Hepatocyte (in vitro differentiated cells): ENCODE measurements around the gene CCDC112.

ENCODE experiments used
- EZH2 ChIP-seq: fragments of 200-600 bp; sonication (generic); IDR thresholded peaks from 2 replicates; pipeline ENCODE4 v1.6.1; 2016; ENCODE audit warnings: antibody characterized with exemption, mild to moderate bottlenecking, borderline replicate concordance
- TF ChIP-seq, protein P1 (sequence below): fragments of 200-600 bp; sonication (generic); IDR thresholded peaks from 2 replicates; pipeline ENCODE4 v1.5.1; 2016; ENCODE audit warnings: antibody characterized with exemption, mild to moderate bottlenecking; ENCODE audit not compliant: poor library complexity

DNA sequence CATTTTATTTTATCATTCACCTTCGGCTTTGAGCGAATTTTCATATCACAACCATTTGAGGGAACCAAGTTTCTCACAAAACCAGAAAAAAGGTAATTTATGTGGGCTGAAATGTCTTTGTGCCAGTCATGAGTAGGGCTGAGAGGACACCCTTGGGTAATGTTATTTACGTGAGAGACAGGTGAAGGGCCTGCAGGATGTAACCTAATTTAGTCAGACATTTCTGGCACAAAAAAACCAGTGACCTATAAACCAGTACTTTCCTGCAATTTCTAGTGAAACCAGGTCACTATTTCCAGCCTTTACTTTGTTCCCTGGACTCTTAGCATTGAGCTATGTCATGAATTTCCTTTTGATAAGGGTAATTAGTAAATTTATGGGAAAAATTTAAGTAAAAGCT lies 17.2 kb upstream of the CCDC112 start:
- TF ChIP-seq, protein P1, sequence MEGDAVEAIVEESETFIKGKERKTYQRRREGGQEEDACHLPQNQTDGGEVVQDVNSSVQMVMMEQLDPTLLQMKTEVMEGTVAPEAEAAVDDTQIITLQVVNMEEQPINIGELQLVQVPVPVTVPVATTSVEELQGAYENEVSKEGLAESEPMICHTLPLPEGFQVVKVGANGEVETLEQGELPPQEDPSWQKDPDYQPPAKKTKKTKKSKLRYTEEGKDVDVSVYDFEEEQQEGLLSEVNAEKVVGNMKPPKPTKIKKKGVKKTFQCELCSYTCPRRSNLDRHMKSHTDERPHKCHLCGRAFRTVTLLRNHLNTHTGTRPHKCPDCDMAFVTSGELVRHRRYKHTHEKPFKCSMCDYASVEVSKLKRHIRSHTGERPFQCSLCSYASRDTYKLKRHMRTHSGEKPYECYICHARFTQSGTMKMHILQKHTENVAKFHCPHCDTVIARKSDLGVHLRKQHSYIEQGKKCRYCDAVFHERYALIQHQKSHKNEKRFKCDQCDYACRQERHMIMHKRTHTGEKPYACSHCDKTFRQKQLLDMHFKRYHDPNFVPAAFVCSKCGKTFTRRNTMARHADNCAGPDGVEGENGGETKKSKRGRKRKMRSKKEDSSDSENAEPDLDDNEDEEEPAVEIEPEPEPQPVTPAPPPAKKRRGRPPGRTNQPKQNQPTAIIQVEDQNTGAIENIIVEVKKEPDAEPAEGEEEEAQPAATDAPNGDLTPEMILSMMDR: no peak
- TF ChIP-seq EZH2: no peak
